Mucosa of rectum (tissue), 2 donors: ENCODE results near the gene CRIP3.

ENCODE experiments used
- H3K27ac ChIP-seq, 2 donors: one replicate each; pipeline ENCODE4 v1.7.0; 2013; ENCODE audit warnings: inconsistent platforms in 2 of 2, low read depth in 2 of 2, low read length in 2 of 2
- H3K27me3 ChIP-seq, 2 donors: one replicate each; pipeline ENCODE4 v1.7.0; 2013; ENCODE audit warnings: low read length in 2 of 2; ENCODE audit not compliant: control insufficient read depth in 2 of 2, insufficient read depth in 2 of 2
- H3K36me3 ChIP-seq, 2 donors: one replicate each; pipeline ENCODE4 v1.7.0; 2013; ENCODE audit warnings: low read length in 2 of 2; ENCODE audit not compliant: control insufficient read depth in 2 of 2, insufficient read depth in 2 of 2
- H3K4me1 ChIP-seq, 2 donors: one replicate each; pipeline ENCODE4 v1.7.0; 2013; ENCODE audit warnings: low read length in 2 of 2, mild to moderate bottlenecking in 1 of 2; ENCODE audit not compliant: control insufficient read depth in 2 of 2, insufficient read depth in 2 of 2
- H3K4me3 ChIP-seq, 2 donors: one replicate each; pipeline ENCODE4 v1.7.0; 2013; ENCODE audit warnings: low read length in 2 of 2
- H3K9ac ChIP-seq, 2 donors: one replicate each; pipeline ENCODE4 v1.7.0; 2013; ENCODE audit warnings: low read length in 2 of 2, low read depth in 1 of 2, mild to moderate bottlenecking in 1 of 2
- H3K9me3 ChIP-seq, 2 donors: one replicate each; pipeline ENCODE4 v1.7.0; 2013; ENCODE audit warnings: low read length in 2 of 2; ENCODE audit not compliant: control insufficient read depth in 2 of 2
- donor health status: healthy.
- donor health status: Normal muscosa, but diverticular disease.

CRIP3 gene

DNA sequence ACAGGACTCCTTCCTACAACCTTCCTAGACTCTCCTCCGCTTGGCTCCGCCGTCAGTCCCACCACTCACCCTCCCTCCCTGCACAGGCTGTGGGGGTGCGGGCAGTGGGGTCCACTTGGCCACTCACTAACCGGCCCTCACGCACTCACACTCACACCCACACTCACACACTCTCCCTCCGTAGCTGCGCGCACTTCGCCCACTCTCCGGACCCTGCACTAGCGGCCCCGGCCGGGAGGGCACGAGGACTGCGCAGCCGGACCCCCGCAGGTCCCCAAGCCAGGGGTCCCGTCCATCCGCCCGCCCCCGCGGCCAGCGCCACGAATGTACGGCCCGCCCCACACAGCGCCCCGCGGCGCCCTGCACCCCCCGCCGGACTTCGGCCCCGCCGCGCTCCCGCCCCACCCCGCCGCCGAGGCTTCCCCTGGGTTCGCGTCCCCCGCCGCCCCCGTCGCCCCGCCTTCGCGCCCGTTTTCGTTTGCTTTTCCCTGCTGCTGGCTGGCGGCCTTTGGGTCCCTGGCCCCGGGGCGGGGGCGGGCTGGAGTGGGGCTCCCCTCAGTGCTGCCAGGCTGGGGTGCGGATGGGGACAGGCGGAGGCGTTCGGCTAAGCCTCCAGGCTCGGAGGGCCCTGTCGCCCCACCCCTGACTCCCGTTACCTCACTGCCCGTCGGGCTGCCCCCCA lies 33.6 kb downstream of the CRIP3 start:
- no peaks in the 10 kb centered on the region for H3K9me3 ChIP-seq
- peak overlapping the region; percentile 79 to 96 for H3K27ac ChIP-seq
- peaks cover 53 to 64% of the 10 kb centered on the region in 2 donors for H3K4me1 ChIP-seq
- peak overlapping the region; percentile 61 to 62 for H3K4me3 ChIP-seq
- no peaks in the 10 kb centered on the region for H3K36me3 ChIP-seq
- peak overlapping the region; percentile 9 to 57 for H3K9ac ChIP-seq
- H3K27me3 ChIP-seq, result no peaks in the 10 kb centered on the region

DNA sequence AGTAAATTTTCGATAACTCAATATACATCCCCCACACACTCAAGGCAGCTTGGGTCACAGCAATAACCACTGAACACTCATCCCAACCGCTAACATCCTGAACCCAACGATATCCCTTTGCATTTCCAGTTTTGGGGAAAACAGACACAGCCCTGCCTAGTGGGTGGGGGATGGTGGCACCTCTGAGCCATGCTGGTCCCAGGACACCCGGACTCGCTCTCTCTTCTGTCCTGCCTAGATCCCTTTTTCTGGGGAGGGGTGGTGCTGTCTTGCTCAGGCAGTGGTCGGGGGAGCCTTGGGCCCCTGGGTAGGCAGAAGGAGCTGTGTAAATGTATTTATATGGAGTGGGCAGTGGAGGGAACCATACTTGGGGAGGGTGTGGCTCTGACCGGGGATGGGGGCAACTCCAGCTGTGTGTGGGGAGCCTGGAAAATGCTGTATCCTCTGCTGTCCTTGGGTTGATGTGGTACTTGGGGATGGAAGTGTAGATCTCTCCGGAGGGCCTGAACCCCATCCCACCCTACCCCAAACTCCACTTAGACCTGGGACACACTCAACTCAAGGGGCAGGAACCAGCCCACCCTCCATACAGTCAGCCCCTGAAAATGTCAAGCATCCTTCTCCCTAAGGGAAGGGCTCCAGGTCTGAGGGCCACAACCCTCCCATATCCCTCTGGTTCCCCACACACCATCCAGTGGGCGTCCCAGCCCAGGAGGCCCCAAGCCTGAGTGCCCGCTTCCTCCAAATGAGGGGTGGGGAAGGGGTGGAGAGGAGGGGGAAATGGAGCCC lies 34.3 kb downstream of the CRIP3 start:
- H3K36me3 ChIP-seq, result no peaks in the 10 kb centered on the region
- H3K9me3 ChIP-seq, result no peaks in the 10 kb centered on the region
- peak overlapping the region; percentile 67 to 96 for H3K27ac ChIP-seq
- H3K27me3 ChIP-seq, result no peaks in the 10 kb centered on the region
- H3K4me1 ChIP-seq, result peaks cover 55 to 69% of the 10 kb centered on the region in 2 donors
- H3K9ac ChIP-seq, result peak overlapping the region; percentile 9 to 57
- H3K4me3 ChIP-seq, result peak overlapping the region; percentile 61 to 62

DNA sequence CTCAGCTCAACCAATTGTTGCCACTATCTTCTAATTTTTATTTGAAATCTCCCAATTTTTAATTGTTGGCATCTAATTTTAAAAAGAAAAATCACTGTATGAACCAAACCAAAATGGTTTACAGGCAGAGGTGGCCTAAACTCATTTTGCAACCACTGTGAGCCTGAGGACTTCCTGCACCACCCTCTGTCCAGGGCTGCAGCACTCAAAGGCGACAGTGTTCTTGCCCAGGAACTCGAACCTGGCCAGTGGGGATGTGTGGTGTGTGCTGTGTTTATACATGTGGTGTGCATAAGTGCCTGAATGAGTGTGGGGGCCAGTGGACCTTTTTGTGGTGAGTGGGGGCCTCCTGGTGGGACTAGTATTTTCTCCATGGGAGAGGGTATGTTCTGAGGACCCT lies 34.9 kb downstream of the CRIP3 start:
- no peak overlapping the region for H3K4me3 ChIP-seq
- no peaks in the 10 kb centered on the region for H3K36me3 ChIP-seq
- H3K4me1 ChIP-seq, result peaks cover 54 to 69% of the 10 kb centered on the region in 2 donors
- no peaks in the 10 kb centered on the region for H3K9me3 ChIP-seq
- peak overlapping the region in 1 of 2 donors; percentile 96 for H3K27ac ChIP-seq
- H3K9ac ChIP-seq, result no peak overlapping the region
- no peaks in the 10 kb centered on the region for H3K27me3 ChIP-seq

DNA sequence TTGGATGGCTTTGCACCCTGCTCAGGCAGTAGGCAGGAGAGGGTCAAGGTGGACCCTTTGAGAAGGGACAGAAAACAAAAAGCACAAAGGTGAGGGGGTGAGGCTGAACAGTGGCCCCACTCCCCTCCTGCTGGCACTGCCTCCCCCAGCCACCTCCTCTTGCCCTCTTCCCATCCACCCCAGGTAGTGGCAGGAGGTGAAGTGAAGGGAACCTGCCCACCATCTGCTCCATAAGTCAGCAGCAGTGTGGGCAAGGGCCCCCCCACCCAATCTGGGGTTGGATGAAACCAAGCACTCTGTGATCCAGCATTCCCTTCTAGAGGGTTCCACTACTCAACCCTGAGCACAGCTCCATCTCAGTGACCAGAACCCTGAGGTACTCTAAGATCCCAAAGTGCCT lies 36.7 kb downstream of the CRIP3 start:
- H3K4me1 ChIP-seq, result peaks cover 59 to 69% of the 10 kb centered on the region in 2 donors
- no peaks in the 10 kb centered on the region for H3K36me3 ChIP-seq
- peak overlapping the region in 1 of 2 donors; percentile 9 for H3K27ac ChIP-seq
- peaks cover 0 to 3% of the 10 kb centered on the region in 2 donors for H3K27me3 ChIP-seq
- no peak overlapping the region for H3K9ac ChIP-seq
- H3K9me3 ChIP-seq, result no peaks in the 10 kb centered on the region
- no peak overlapping the region for H3K4me3 ChIP-seq

DNA sequence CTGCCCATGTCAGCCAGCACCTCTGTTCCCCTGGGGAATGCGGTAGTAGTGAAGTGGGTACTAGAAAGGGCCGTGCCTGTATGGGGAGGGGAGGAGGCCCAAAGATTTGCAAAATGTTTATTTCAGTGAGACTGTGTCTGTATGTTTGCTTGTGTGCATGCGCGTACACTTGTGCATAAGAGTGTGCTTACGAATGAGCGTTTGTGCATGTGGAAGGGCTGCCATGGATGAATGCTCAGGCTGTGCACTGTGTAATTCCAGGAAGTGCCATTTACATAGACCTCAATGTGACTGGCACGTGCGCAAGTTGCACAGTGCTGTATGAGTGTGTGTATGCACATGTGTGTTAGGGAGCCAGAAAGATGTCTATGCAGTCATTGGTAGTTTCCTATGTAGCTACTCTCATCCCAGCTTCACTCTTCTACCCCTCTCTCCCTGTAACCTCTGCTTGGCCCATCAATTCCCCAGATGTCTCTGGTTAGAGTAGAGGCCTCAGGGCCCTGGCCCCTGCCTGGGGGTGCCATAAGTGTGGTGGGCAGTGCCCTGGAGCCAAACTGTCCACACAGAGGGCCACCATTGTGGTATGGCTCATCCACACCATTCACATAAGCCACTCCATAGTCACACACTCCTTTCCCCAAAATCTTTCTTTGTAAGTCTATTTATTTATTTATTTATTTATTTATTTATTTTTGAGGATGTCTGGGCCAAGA lies 37.4 kb downstream of the CRIP3 start:
- peaks cover 0 to 3% of the 10 kb centered on the region in 2 donors for H3K27me3 ChIP-seq
- no peaks in the 10 kb centered on the region for H3K36me3 ChIP-seq
- H3K9me3 ChIP-seq, result no peaks in the 10 kb centered on the region
- H3K27ac ChIP-seq, result peak overlapping the region; percentile 80 to 86
- peaks cover 55 to 62% of the 10 kb centered on the region in 2 donors for H3K4me1 ChIP-seq
- H3K9ac ChIP-seq, result peak overlapping the region; percentile 24 to 70
- H3K4me3 ChIP-seq, result no peak overlapping the region

DNA sequence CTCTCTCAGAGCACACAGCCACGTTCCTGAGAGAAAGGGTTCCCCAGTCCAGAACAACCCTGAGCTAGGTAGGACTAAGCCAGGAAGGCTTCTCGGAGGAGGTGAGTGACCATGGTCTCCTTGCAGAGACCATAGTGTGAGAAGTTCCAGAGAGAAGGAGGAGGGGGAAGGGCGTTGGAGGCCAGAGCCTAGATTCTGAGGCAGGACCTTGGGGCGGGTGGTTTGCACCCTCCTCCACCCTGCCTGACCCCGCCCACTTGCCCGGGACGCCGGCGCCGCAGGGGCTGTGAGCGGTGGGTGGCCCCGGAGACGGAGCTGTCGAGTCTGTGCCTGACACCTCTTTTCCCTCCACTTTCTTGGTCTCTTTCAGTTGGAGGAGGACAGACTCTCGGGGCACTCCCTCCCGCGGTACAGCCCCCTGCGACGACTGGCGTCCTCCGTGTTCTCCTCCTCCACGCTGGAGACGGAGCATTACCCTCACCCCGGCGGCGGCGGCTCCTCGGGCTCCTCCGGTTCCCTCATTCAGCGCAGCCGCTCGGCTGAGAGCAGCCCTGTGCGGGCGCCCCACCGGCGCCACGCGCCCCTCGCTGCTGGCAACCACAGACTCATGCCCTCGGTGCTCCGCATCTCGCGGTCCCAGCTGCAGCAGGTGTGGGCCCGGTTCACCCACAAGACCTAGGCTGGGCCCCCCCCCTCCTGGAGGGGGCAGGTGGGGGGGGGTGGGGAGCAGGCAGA lies 39.2 kb downstream of the CRIP3 start:
- peak overlapping the region; percentile 80 to 86 for H3K27ac ChIP-seq
- H3K36me3 ChIP-seq, result no peaks in the 10 kb centered on the region
- peaks cover 42 to 49% of the 10 kb centered on the region in 2 donors for H3K4me1 ChIP-seq
- peak overlapping the region; percentile 50 to 65 for H3K4me3 ChIP-seq
- H3K9me3 ChIP-seq, result no peaks in the 10 kb centered on the region
- H3K27me3 ChIP-seq, result peaks cover 0 to 3% of the 10 kb centered on the region in 2 donors
- H3K9ac ChIP-seq, result peak overlapping the region; percentile 52 to 70

DNA sequence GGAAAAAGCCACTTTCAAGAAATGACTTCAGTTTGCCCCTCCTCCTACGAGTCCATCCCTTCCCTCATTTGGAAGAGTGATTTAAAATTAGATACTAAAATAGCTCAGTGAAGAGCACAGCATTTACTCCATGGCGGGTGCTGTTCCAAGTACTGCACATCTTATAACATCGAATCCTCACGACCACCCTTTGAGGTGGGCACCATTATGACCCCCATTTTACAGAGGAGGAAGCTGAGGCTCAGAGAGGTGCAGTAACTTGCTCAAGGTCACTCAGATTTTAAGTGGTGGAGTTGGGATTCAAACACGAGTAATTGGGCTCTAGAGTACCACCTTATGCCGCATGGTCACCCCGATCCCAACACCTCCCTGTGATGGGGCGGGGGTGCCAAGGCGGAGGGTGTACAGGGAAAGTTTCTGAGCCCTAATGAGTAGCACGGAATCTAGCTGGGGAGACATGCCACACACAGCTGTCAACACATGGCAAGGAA lies 39.8 kb downstream of the CRIP3 start:
- Histone ChIP-seq H3K4me3 (peak overlapping the region; percentile 50 to 65), H3K9ac (no peak overlapping the region), H3K36me3 (no peaks in the 10 kb centered on the region), H3K4me1 (peaks cover 38 to 44% of the 10 kb centered on the region in 2 donors), H3K27me3 (peaks cover 0 to 3% of the 10 kb centered on the region in 2 donors), H3K9me3 (no peaks in the 10 kb centered on the region), H3K27ac (peak overlapping the region; percentile 80 to 86)

DNA sequence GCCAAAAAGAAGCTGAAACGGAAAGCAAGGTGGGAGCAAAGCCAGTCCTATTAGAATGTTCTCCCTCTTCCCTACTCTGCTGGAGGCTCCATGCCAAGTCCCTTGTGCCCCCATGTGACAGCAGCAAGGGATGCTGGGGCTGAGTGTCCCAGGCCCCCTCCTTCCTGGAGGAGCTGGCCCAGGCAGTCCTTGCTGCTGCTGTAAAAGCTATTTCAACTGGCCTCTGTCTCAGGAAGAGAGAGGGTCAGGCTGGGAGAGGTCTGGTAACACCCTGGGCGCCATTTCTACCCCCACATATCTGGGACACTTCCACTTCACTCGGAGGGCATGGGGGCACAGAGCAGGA lies 40.3 kb downstream of the CRIP3 start:
- peak overlapping the region in 1 of 2 donors; percentile 61 for H3K27ac ChIP-seq

DNA sequence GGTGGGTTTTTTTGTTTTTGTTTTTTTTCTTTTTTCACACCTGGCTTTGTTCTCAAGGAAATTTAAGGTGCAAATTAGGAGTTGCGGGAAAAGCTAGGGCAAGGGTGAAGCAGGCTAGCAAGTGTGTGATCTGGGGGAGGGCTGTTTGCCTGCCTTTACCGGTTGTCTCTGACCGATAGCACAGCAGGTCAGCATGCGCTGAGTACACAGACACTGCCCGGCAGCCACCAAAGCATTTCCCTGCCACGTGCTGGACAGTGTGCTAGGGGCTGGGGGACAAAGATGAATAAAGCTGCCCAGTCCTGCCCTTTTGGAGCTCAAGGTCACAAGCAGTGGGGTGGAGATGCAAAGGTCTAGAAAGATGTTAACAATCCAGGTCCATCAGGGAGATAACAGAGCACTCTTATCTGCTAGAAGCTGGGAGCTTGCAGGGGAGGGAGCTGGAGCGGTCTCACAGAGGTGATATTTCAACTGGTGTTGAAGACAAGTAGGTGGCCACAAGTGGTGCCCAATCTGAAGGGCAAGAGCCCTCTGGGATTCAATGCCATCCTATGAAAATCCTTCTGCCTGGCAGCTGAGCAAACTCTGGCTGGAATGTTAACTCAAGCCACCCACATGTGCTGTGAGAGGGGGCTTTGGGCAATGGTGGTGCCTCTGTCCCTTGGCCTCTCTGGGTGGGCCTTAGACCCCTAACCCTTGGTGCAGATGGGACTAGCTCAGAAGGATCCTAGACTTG lies 40.8 kb downstream of the CRIP3 start:
- Histone ChIP-seq H3K4me1 (peaks cover 38 to 45% of the 10 kb centered on the region in 2 donors), H3K4me3 (no peak overlapping the region), H3K9ac (peak overlapping the region in 1 of 2 donors; percentile 21), H3K27me3 (peaks cover 0 to 3% of the 10 kb centered on the region in 2 donors), H3K36me3 (no peaks in the 10 kb centered on the region), H3K9me3 (no peaks in the 10 kb centered on the region), H3K27ac (peak overlapping the region; percentile 30 to 61)

More for the DNA sequence above, 40.3 kb downstream of the CRIP3 start:
- no peak overlapping the region for H3K4me3 ChIP-seq
- no peaks in the 10 kb centered on the region for H3K36me3 ChIP-seq
- no peak overlapping the region for H3K9ac ChIP-seq
- H3K27me3 ChIP-seq, result peaks cover 0 to 3% of the 10 kb centered on the region in 2 donors
- H3K4me1 ChIP-seq, result peaks cover 38 to 44% of the 10 kb centered on the region in 2 donors
- H3K9me3 ChIP-seq, result no peaks in the 10 kb centered on the region
